Neural cell (in vitro differentiated cells): Measurements from ENCODE around the gene TSPAN1. TPM values are rescaled to one million over a fixed set of nuclear protein-coding genes. Genes with fewer than 3 reads are reported as not detected.
A peak's percentile ranks its signal among the peaks of the same experiment; 100 is the strongest.

Source experiments
- H2AFZ ChIP-seq: fragments of 200-600, 300-800 bp; sonication (generic), shearing (Covaris generic); 2 replicates; pipeline ENCODE4 v1.6.0; 2014; ENCODE audit warnings: low read depth, mild to moderate bottlenecking, antibody characterized with exemption, low read length, moderate library complexity
- H3F3A ChIP-seq: fragments of 200-600 bp; shearing (Covaris generic); 2 replicates; pipeline ENCODE4 v1.6.1; 2016; ENCODE audit warnings: mild to moderate bottlenecking, moderate library complexity, mixed read lengths, antibody characterized with exemption, low read length; ENCODE audit not compliant: insufficient read depth, poor library complexity, severe bottlenecking
- H3K27ac ChIP-seq: fragments of 200-600, 300-800 bp; sonication (generic), shearing (Covaris generic); 2 replicates; pipeline ENCODE4 v1.5.1; 2014; ENCODE audit warnings: mild to moderate bottlenecking, low read length, moderate library complexity
- H3K27me3 ChIP-seq: fragments of 300-800, 200-600 bp; sonication (generic), shearing (Covaris generic); 2 replicates; pipeline ENCODE4 v1.6.0; 2014; ENCODE audit warnings: mild to moderate bottlenecking, low read depth, low read length, moderate library complexity; ENCODE audit not compliant: insufficient read depth
- H3K36me3 ChIP-seq: fragments of 300-800, 200-600 bp; sonication (generic), shearing (Covaris generic); 2 replicates; pipeline ENCODE4 v1.5.1; 2014; ENCODE audit warnings: mild to moderate bottlenecking, antibody characterized with exemption, low read length, moderate library complexity; ENCODE audit not compliant: insufficient read depth
- H3K4me2 ChIP-seq: fragments of 300-800, 200-600 bp; sonication (generic), shearing (Covaris generic); 2 replicates; pipeline ENCODE4 v1.6.0; 2014; ENCODE audit warnings: mild to moderate bottlenecking, low read length
- H3K4me3 ChIP-seq: fragments of 300-800, 200-600 bp; sonication (generic), shearing (Covaris generic); 2 replicates; pipeline ENCODE4 v1.5.1; 2014; ENCODE audit warnings: mild to moderate bottlenecking, low read length, moderate library complexity
- H3K79me2 ChIP-seq: fragments of 200-600 bp; shearing (Covaris generic); replicated peaks from 2 replicates; pipeline ENCODE4 v1.6.0; 2014; ENCODE audit warnings: mild to moderate bottlenecking, low read length, moderate library complexity; ENCODE audit not compliant: insufficient read depth
- H3K9ac ChIP-seq: fragments of 300-800, 200-600 bp; sonication (generic), shearing (Covaris generic); 2 replicates; pipeline ENCODE4 v1.6.1; 2016; ENCODE audit warnings: mild to moderate bottlenecking, low read length, mixed read lengths
- H3K9me2 ChIP-seq: fragments of 200-600 bp; shearing (Covaris generic); 2 replicates; pipeline ENCODE4 v1.6.1; 2016; ENCODE audit warnings: mild to moderate bottlenecking, low read length, mixed read lengths; ENCODE audit not compliant: insufficient read depth
- H3K9me3 ChIP-seq: fragments of 200-600, 300-800 bp; sonication (generic), shearing (Covaris generic); 2 replicates; pipeline ENCODE4 v1.6.1; 2016; ENCODE audit warnings: mild to moderate bottlenecking, mixed run types, low read length, moderate library complexity, mixed read lengths
- H4K20me1 ChIP-seq: fragments of 200-600 bp; shearing (Covaris generic); 2 replicates; pipeline ENCODE4 v1.6.1; 2016; ENCODE audit warnings: mild to moderate bottlenecking, mixed run types; ENCODE audit not compliant: insufficient read depth
- EP300 ChIP-seq: fragments of 450-650 bp; conservative IDR thresholded peaks from 2 replicates; pipeline ENCODE4 v1.6.1; 2014; ENCODE audit warnings: antibody characterized with exemption, mild to moderate bottlenecking, moderate library complexity; ENCODE audit not compliant: poor library complexity, severe bottlenecking
- EZH2 ChIP-seq: fragments of 200-600, 300-800 bp; shearing (Covaris generic), sonication (generic); IDR thresholded peaks from 2 replicates; pipeline ENCODE4 v1.6.1; 2014; ENCODE audit warnings: antibody characterized with exemption, low read length, borderline replicate concordance, mild to moderate bottlenecking; ENCODE audit not compliant: insufficient read depth, poor library complexity, severe bottlenecking
- MXI1 ChIP-seq: fragments of 450-650 bp; conservative IDR thresholded peaks from 2 replicates; pipeline ENCODE4 v1.6.1; 2014; ENCODE audit warnings: antibody characterized with exemption, mild to moderate bottlenecking; ENCODE audit not compliant: poor library complexity, severe bottlenecking
- POLR2AphosphoS5 ChIP-seq: IDR thresholded peaks from 2 replicates; pipeline ENCODE4 v1.6.1; 2012
- RAD21 ChIP-seq: fragments of 450-650 bp; conservative IDR thresholded peaks from 2 replicates; pipeline ENCODE4 v1.6.1; 2014; ENCODE audit warnings: antibody characterized with exemption, mild to moderate bottlenecking, moderate library complexity
- SMC3 ChIP-seq: fragments of 450-650 bp; conservative IDR thresholded peaks from 2 replicates; pipeline ENCODE4 v1.6.1; 2014; ENCODE audit warnings: antibody characterized with exemption, mild to moderate bottlenecking, moderate library complexity; ENCODE audit not compliant: poor library complexity
- TAF1 ChIP-seq: IDR thresholded peaks from 2 replicates; pipeline ENCODE4 v1.6.1; 2012; ENCODE audit warnings: low read depth
- polyA plus RNA-seq: library from polyadenylated mRNA; depleted of rRNA; stranded (reverse); fragments of >200 nt; gene quantifications from 2 replicates; pipeline ENCODE4 v1.2.3, GENCODE V29; 2014
- TF ChIP-seq, protein P1 (sequence below): IDR thresholded peaks from 2 replicates; pipeline ENCODE4 v1.6.1; 2012; ENCODE audit warnings: borderline replicate concordance
- TF ChIP-seq, protein P2 (sequence below): fragments of 450-650 bp; IDR thresholded peaks from 2 replicates; pipeline ENCODE4 v1.5.1; 2014; ENCODE audit warnings: antibody characterized with exemption, mild to moderate bottlenecking, moderate library complexity; ENCODE audit not compliant: poor library complexity, severe bottlenecking

The TSPAN1 gene
- polyA plus RNA-seq, 1 donor from 2014 or later: 0.62 TPM

DNA sequence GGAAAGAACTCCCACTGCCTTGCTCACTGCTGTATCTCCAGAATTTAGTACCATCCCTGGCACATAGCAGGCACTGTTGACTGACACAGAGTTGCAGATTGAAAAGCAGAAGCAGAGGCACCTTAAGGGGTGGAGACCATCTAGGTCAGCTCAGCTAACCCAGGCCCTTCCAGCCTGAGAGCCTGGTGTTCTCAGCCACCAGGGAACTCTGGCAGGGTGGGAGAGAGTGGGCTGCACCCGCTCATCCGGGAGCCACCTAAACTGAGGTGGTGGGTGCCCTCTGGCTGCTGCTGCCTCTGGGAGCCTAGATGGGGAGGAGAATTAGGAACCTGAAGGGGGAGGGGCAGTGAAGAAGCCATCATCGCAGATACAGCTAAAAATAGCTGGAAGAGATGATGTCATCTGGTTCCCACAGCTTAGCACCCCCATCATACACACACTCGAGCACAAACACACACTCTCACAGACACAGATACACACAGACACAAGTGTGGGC is 1.5 kb upstream of the TSPAN1 start:
- Histone ChIP-seq H2AFZ (peak overlapping the region; percentile 78), H3K36me3 (no peaks in the 10 kb centered on the region), H3K9ac (peak overlapping the region; percentile 66), H3K79me2 (no peaks in the 10 kb centered on the region), H3K9me3 (no peaks in the 10 kb centered on the region), H3K4me3 (peak overlapping the region; percentile 56), H3K27ac (peak overlapping the region; percentile 57), H4K20me1 (no peaks in the 10 kb centered on the region), H3K4me2 (peak overlapping the region; percentile 70), H3F3A (no peaks in the 10 kb centered on the region), H3K27me3 (no peaks in the 10 kb centered on the region), H3K9me2 (no peaks in the 10 kb centered on the region)
- TF ChIP-seq, protein P1, sequence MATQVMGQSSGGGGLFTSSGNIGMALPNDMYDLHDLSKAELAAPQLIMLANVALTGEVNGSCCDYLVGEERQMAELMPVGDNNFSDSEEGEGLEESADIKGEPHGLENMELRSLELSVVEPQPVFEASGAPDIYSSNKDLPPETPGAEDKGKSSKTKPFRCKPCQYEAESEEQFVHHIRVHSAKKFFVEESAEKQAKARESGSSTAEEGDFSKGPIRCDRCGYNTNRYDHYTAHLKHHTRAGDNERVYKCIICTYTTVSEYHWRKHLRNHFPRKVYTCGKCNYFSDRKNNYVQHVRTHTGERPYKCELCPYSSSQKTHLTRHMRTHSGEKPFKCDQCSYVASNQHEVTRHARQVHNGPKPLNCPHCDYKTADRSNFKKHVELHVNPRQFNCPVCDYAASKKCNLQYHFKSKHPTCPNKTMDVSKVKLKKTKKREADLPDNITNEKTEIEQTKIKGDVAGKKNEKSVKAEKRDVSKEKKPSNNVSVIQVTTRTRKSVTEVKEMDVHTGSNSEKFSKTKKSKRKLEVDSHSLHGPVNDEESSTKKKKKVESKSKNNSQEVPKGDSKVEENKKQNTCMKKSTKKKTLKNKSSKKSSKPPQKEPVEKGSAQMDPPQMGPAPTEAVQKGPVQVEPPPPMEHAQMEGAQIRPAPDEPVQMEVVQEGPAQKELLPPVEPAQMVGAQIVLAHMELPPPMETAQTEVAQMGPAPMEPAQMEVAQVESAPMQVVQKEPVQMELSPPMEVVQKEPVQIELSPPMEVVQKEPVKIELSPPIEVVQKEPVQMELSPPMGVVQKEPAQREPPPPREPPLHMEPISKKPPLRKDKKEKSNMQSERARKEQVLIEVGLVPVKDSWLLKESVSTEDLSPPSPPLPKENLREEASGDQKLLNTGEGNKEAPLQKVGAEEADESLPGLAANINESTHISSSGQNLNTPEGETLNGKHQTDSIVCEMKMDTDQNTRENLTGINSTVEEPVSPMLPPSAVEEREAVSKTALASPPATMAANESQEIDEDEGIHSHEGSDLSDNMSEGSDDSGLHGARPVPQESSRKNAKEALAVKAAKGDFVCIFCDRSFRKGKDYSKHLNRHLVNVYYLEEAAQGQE: peak; percentile 79
- TF ChIP-seq POLR2AphosphoS5 (no peak), SMC3 (peak; percentile 69), TAF1 (no peak), RAD21 (peak; percentile 62), EZH2 (no peak), EP300 (peak; percentile 40), MXI1 (peak; percentile 30)
- TF ChIP-seq, protein P2, sequence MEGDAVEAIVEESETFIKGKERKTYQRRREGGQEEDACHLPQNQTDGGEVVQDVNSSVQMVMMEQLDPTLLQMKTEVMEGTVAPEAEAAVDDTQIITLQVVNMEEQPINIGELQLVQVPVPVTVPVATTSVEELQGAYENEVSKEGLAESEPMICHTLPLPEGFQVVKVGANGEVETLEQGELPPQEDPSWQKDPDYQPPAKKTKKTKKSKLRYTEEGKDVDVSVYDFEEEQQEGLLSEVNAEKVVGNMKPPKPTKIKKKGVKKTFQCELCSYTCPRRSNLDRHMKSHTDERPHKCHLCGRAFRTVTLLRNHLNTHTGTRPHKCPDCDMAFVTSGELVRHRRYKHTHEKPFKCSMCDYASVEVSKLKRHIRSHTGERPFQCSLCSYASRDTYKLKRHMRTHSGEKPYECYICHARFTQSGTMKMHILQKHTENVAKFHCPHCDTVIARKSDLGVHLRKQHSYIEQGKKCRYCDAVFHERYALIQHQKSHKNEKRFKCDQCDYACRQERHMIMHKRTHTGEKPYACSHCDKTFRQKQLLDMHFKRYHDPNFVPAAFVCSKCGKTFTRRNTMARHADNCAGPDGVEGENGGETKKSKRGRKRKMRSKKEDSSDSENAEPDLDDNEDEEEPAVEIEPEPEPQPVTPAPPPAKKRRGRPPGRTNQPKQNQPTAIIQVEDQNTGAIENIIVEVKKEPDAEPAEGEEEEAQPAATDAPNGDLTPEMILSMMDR: peak; percentile 66

DNA sequence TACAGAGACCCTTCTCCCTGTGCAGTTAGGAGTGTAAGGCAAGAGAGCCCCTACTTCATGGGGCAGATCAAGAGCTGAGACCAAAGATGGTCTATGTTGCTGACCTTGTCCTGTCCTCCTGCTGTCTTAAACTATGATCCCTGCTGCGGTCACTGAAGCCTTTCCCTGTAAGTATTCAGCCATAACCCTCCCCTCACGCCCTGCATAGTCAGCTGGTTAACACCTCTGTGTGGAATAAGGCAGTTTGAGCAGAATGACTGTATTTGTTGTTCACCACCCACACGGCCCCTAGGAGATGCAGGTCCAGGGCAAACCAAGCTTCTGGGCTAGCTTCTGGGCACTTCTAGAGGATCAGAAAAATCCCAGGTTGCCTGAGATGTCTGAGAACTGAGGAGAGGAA is 356 bp downstream of the TSPAN1 start:
- Histone ChIP-seq H3K27me3 (no peaks in the 10 kb centered on the region), H4K20me1 (no peaks in the 10 kb centered on the region), H3K9me2 (no peaks in the 10 kb centered on the region), H3K9ac (no peak overlapping the region), H3K27ac (peak overlapping the region; percentile 57), H3F3A (no peaks in the 10 kb centered on the region), H3K79me2 (no peaks in the 10 kb centered on the region), H3K36me3 (no peaks in the 10 kb centered on the region), H3K4me3 (no peak overlapping the region), H2AFZ (no peak overlapping the region), H3K9me3 (no peaks in the 10 kb centered on the region), H3K4me2 (no peak overlapping the region)
- TF ChIP-seq MXI1 (no peak), SMC3 (no peak), EP300 (no peak), TAF1 (no peak), POLR2AphosphoS5 (no peak), EZH2 (no peak), RAD21 (no peak)
- TF ChIP-seq, protein P2: no peak
- TF ChIP-seq, protein P1: no peak
